ENCODE results near the gene PLXDC2. TPM values are rescaled to one million over a fixed set of nuclear protein-coding genes. Genes with fewer than 3 reads are reported as not detected.

The PLXDC2 gene
- total RNA-seq, 8 experiments from 2014 or later: 3.7 to 129 (median 7.6) TPM

- in situ Hi-C loops (cut with MboI; ENCODE audit: low pct_unique_long_range_greater_than_20kb in 2 of 9, low sequenced_read_pairs in 9 of 9, unreplicated experiment in 9 of 9): no loop called here
- ATAC-seq (replicated peaks in 6 of 8): peak in 5 of 8 experiments; percentile 53 to 70 (median 63)
- H3K27ac ChIP-seq: no peak overlapping the region
- peaks cover 11 to 16% of the 10 kb centered on the region in 2 donors for H3K4me1 ChIP-seq (replicated peaks in 1 of 2)
- H3K4me3 ChIP-seq: no peak overlapping the region
- WGBS, 10 experiments: 24 to 60% (median 44%) methylated on average over 2 to 3 of the region's 3 CpGs
Measured at GRCh38 chr10:19908991-19909696, 92.9 kb downstream of the PLXDC2 start.

GRCh38 chr10:19911886-19912285 is 95.7 kb downstream of the PLXDC2 start:
- 0 to 100% (median 83%) methylated on average over 2 of the region's 2 CpGs; no CpG with 5 or more reads in 1 of the 10 experiments for WGBS, 10 experiments
- Histone ChIP-seq H3K27ac (no peak overlapping the region), H3K4me3 (no peak overlapping the region), H3K4me1 (replicated peaks in 1 of 2) (peaks cover 9 to 11% of the 10 kb centered on the region in 2 donors)
- no peak for ATAC-seq (replicated peaks in 6 of 8)
- in situ Hi-C loops (cut with MboI; ENCODE audit: low pct_unique_long_range_greater_than_20kb in 2 of 9, low sequenced_read_pairs in 9 of 9, unreplicated experiment in 9 of 9): no loop called here

DNA sequence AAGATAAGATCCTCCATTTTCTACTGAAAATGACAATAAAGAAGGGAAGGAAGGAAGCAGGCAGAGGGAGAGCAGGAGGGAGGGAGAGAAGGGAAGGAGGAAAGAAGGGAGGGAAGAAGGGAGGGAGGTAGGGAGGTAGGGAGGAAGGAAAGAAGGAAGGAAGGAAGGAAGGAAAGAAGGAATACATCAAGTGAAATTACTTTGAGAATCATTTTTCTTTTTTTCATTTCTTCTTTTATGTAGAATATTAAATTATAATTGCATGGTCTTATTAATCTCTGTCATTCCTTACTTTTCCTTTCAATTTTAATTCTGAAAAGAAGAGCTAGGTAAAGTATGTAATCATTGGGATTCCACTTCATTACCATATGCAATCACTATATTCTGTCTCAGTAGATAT is 97.8 kb downstream of the PLXDC2 start:
- Histone ChIP-seq H3K27ac (no peak overlapping the region), H3K4me3 (no peak overlapping the region), H3K4me1 (replicated peaks in 1 of 2) (peaks cover 12 to 17% of the 10 kb centered on the region in 2 donors)
- in situ Hi-C loops (cut with MboI; ENCODE audit: low pct_unique_long_range_greater_than_20kb in 2 of 9, low sequenced_read_pairs in 9 of 9, unreplicated experiment in 9 of 9): no loop called here
- ATAC-seq (replicated peaks in 6 of 8): no peak

GRCh38 chr10:19915125-19915524 is 98.9 kb downstream of the PLXDC2 start:
- in situ Hi-C loops (cut with MboI; ENCODE audit: low pct_unique_long_range_greater_than_20kb in 2 of 9, low sequenced_read_pairs in 9 of 9, unreplicated experiment in 9 of 9): no loop called here
- no peak overlapping the region for H3K27ac ChIP-seq
- ATAC-seq (replicated peaks in 6 of 8): no peak
- H3K4me3 ChIP-seq: no peak overlapping the region
- H3K4me1 ChIP-seq (replicated peaks in 1 of 2): peaks cover 9 to 18% of the 10 kb centered on the region in 2 donors

- Histone ChIP-seq H3K4me3 (no peak overlapping the region), H3K27ac (no peak overlapping the region), H3K4me1 (replicated peaks in 1 of 2) (peaks cover 9 to 18% of the 10 kb centered on the region in 2 donors)
- WGBS, 10 experiments: 39 to 100% (median 87%) methylated on average over 2 to 3 of the region's 3 CpGs; no CpG with 5 or more reads in 2 of the 10 experiments
- in situ Hi-C loops (cut with MboI; ENCODE audit: low pct_unique_long_range_greater_than_20kb in 2 of 9, low sequenced_read_pairs in 9 of 9, unreplicated experiment in 9 of 9): no loop called here
- ATAC-seq (replicated peaks in 6 of 8): no peak
Measured at GRCh38 chr10:19915816-19916215, 99.6 kb downstream of the PLXDC2 start.

- no peak overlapping the region for H3K4me3 ChIP-seq
- H3K27ac ChIP-seq: no peak overlapping the region
- WGBS, 10 experiments: 29 to 100% (median 73%) methylated on average over 1 to 3 of the region's 3 CpGs
- peaks cover 9 to 18% of the 10 kb centered on the region in 2 donors for H3K4me1 ChIP-seq (replicated peaks in 1 of 2)
- in situ Hi-C loops (cut with MboI; ENCODE audit: low pct_unique_long_range_greater_than_20kb in 2 of 9, low sequenced_read_pairs in 9 of 9, unreplicated experiment in 9 of 9): no loop called here
- no peak for ATAC-seq (replicated peaks in 6 of 8)
Measured at GRCh38 chr10:19917751-19918478, 101.7 kb downstream of the PLXDC2 start.

DNA sequence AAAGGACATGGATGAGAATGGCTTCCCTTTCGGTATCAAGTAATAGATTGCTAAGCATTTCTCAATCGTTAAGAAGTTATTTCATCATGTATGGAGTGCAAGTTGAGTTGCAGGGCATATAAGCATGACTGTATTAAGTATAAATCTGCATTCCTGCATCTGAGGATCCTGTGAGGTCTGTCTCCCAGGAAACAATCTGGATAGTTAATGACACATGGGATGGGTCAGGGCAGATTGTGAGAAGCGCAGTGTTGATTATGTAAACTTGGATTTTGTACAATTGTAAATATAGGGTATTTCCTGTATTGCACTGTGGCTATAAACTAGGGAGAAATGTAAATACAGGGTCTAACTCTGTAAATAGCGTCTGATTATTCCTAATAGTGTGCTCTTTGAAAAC is 102.6 kb downstream of the PLXDC2 start:
- 24 to 93% (median 61%) methylated on average over 2 to 4 of the region's 4 CpGs; no CpG with 5 or more reads in 1 of the 10 experiments for WGBS, 10 experiments
- peaks cover 9 to 18% of the 10 kb centered on the region in 2 donors for H3K4me1 ChIP-seq (replicated peaks in 1 of 2)
- peak in 6 of 8 experiments; percentile 35 to 94 (median 84) for ATAC-seq (replicated peaks in 6 of 8)
- H3K4me3 ChIP-seq: no peak overlapping the region
- in situ Hi-C loops (cut with MboI; ENCODE audit: low pct_unique_long_range_greater_than_20kb in 2 of 9, low sequenced_read_pairs in 9 of 9, unreplicated experiment in 9 of 9): no loop called here
- no peak overlapping the region for H3K27ac ChIP-seq

DNA sequence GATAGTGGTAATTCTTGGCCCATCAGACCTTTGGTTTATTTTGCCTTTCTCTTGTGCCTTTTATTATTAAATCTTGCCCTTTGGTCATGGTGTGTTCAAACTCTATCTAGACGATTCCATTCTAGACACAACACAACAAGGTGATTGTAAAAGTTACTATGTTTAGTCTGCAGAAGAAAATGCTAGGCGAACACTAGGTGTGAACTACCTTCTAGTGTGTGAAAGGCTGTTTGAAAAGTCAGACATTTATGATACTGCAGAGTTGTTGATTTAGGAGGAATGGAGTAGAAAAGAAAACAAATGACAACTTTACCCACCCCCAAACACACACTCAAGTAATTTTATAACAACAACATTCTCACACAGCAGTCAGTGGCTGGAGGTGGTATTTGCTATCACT is 103.4 kb downstream of the PLXDC2 start:
- in situ Hi-C loops (cut with MboI; ENCODE audit: low pct_unique_long_range_greater_than_20kb in 2 of 9, low sequenced_read_pairs in 9 of 9, unreplicated experiment in 9 of 9): no loop called here
- WGBS, 10 experiments: 29 to 100% (median 71%) methylated on average over 1 to 2 of the region's 2 CpGs
- no peak for ATAC-seq (replicated peaks in 6 of 8)

DNA sequence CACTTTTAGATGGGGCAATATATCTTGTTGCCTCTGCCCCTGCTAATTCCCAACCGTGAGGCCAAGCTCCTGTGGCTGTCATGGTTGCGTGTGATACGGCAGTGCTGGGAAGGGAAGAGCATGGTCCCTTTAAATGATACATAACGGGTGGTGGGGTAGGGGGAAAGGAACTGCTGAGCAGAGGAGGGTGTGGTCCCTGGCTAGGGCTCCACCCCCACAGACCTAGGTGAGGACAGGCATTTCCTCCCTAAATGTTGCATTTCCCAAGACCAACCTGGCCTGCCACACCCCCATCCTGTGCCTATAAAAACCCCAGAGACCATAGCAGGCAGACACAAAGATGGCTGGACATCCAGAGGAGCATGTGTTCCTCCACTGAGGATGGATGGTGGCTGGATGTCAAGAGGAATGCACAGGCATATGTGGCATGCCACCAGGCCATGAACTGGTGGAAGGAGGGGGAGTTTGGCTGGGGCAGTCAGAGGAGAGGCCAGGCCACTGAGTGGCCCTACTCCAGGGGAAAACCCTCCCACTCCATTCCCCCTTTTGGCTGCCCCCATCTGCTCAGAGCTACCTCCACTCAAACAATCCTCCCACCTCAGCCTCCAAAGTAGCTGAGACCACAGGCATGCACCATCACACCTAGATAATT is 104.0 kb downstream of the PLXDC2 start:
- no peak overlapping the region for H3K4me3 ChIP-seq
- 67 to 93% (median 86%) methylated on average over 3 to 4 of the region's 4 CpGs; no CpG with 5 or more reads in 6 of the 10 experiments for WGBS, 10 experiments
- H3K4me1 ChIP-seq (replicated peaks in 1 of 2): peaks cover 9 to 18% of the 10 kb centered on the region in 2 donors
- peak in 1 of 8 experiments; percentile 10 for ATAC-seq (replicated peaks in 6 of 8)
- in situ Hi-C loops (cut with MboI; ENCODE audit: low pct_unique_long_range_greater_than_20kb in 2 of 9, low sequenced_read_pairs in 9 of 9, unreplicated experiment in 9 of 9): no loop called here
- no peak overlapping the region for H3K27ac ChIP-seq

More for the DNA sequence above, 103.4 kb downstream of the PLXDC2 start:
- Histone ChIP-seq H3K4me3 (no peak overlapping the region), H3K4me1 (replicated peaks in 1 of 2) (peaks cover 9 to 18% of the 10 kb centered on the region in 2 donors), H3K27ac (no peak overlapping the region)

GRCh38 chr10:19921300-19922140 is 105.3 kb downstream of the PLXDC2 start:
- WGBS, 10 experiments: 13 to 100% (median 92%) methylated on average over 2 to 11 of the region's 13 CpGs
- in situ Hi-C loops (cut with MboI; ENCODE audit: low pct_unique_long_range_greater_than_20kb in 2 of 9, low sequenced_read_pairs in 9 of 9, unreplicated experiment in 9 of 9): no loop called here
- peak in 1 of 8 experiments; percentile 31 for ATAC-seq (replicated peaks in 6 of 8)
- Histone ChIP-seq H3K27ac (no peak overlapping the region), H3K4me3 (no peak overlapping the region), H3K4me1 (replicated peaks in 1 of 2) (peaks cover 13 to 21% of the 10 kb centered on the region in 2 donors)

GRCh38 chr10:19922236-19922963 is 106.2 kb downstream of the PLXDC2 start:
- Histone ChIP-seq H3K4me3 (no peak overlapping the region), H3K4me1 (replicated peaks in 1 of 2) (peaks cover 13 to 18% of the 10 kb centered on the region in 2 donors), H3K27ac (no peak overlapping the region)
- WGBS, 10 experiments: 0 to 100% (median 90%) methylated on average over 1 to 3 of the region's 3 CpGs; no CpG with 5 or more reads in 1 of the 10 experiments
- in situ Hi-C loops (cut with MboI; ENCODE audit: low pct_unique_long_range_greater_than_20kb in 2 of 9, low sequenced_read_pairs in 9 of 9, unreplicated experiment in 9 of 9): no loop called here
- ATAC-seq (replicated peaks in 6 of 8): peak in 1 of 8 experiments; percentile 22

DNA sequence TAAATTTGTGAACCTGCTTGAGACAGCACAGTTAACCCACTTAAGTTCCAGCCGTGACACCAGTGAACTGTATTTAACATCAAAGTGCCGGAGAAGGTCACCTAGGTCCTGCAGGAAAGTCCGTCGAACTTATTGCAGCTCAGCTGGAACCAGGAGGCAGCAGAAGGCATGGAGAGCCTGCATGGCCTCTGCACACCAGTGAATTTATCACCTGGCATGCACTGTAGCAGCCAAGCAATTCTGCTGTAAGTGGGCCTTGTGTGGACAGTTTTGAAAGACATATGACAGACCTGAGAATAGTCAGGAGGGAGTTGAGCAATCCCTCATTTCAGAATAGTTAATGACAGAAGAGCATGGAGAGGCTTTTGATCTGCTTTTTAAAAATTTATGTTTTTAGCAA is 108.8 kb downstream of the PLXDC2 start:
- peaks cover 4 to 13% of the 10 kb centered on the region in 2 donors for H3K4me1 ChIP-seq (replicated peaks in 1 of 2)
- H3K4me3 ChIP-seq: no peak overlapping the region
- H3K27ac ChIP-seq: no peak overlapping the region
- no peak for ATAC-seq (replicated peaks in 6 of 8)
- in situ Hi-C loops (cut with MboI; ENCODE audit: low pct_unique_long_range_greater_than_20kb in 2 of 9, low sequenced_read_pairs in 9 of 9, unreplicated experiment in 9 of 9): no loop called here
- WGBS, 10 experiments: 50 to 96% (median 76%) methylated on average over 2 to 4 of the region's 4 CpGs; no CpG with 5 or more reads in 2 of the 10 experiments
